Retinal pigment epithelial cell (primary cell): ENCODE data around the gene MRPL41.
"Not testable (repeated sequence)": the region's sequence is repeated elsewhere in the genome, so short reads cannot be mapped to it uniquely, and the experiment has no call there.

Experiments
- DNase-seq: peaks from one replicate; pipeline ENCODE4 v3.0.0-alpha.2; 2010; ENCODE audit warnings: low read depth
- H3K4me3 ChIP-seq: 2 replicates; pipeline ENCODE4 v1.5.1; 2011; ENCODE audit warnings: mild to moderate bottlenecking, low read length, control low read depth, moderate library complexity
- CTCF ChIP-seq: conservative IDR thresholded peaks from 2 replicates; pipeline ENCODE4 v1.5.1; 2011; ENCODE audit warnings: low read depth, low read length, control low read depth, inconsistent platforms

MRPL41 gene

DNA sequence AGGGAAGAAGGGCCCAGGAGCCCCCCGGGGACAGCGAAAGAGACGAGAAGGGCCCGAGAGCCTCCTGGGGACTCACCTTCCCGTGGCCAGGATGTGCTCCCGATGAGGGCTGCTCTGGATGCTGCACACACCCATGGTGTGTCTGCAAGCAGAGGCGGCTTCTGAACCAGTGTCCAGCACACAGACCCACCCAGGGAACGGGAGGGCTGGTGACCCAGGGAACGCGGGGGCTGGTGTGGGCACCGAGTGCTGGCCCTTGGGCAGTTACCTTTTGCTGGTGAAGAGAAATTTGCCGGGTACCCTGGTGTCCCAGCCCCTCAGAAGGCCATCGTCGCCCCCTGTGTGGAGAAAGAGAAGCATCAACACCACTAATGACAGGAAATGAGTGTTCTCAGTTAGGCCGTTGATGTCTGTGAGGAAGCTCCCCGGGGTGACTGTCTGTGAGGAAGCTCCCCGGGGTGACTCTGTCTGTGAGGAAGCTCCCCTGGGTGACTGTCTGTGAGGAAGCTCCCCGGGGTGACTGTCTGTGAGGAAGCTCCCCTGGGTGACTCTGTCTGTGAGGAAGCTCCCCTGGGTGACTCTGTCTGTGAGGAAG lies 13.2 kb downstream of the MRPL41 start:
- DNase-seq: no peak
- no peak for TF ChIP-seq CTCF
- H3K4me3 ChIP-seq: no peak overlapping the region

DNA sequence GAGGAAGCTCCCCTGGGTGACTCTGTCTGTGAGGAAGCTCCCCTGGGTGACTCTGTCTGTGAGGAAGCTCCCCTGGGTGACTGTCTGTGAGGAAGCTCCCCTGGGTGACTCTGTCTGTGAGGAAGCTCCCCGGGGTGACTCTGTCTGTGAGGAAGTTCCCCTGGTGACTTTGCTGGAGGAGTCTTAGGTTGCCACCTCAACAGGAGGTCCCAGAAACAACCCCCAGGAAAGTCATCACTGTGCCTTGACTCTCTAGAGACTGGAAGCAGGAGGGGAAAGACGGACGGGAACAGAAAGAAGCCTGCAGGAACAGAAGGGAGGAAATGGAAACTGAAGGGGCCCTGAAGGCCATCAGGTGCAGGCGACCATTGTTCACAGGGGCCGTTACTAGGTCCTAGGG lies 16.8 kb downstream of the MRPL41 start:
- not testable (repeated sequence) for H3K4me3 ChIP-seq, DNase-seq

DNA sequence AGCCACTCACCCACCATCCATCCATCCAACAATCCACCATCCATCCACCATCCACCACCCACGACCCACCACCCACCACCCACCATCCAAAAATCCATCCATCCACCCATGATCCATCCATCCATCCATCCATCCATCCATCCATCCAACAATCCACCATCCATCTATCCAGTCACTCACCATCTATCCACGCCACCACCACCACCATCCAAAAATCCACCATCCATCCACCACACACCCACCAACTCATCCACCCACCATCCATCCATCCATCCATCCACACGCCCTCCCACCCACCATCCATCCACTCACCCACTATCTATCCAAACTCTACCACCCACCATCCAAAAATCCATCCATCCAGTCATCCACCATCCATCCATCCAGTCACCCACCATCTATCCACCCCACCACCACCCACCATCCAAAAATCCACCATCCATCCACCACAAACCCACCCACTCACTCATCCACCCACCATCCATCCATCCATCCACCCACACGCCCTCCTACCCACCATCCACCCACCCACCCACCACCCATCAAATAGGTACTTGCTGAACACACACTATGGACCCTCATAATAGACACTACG lies 18.0 kb downstream of the MRPL41 start:
- no peak for TF ChIP-seq CTCF
- DNase-seq: no peak
- H3K4me3 ChIP-seq: no peak overlapping the region

- DNase-seq: no peak
- no peak overlapping the region for H3K4me3 ChIP-seq
- no peak for TF ChIP-seq CTCF
Observed at GRCh38 chr9:137570566-137570965, 18.9 kb downstream of the MRPL41 start.

DNA sequence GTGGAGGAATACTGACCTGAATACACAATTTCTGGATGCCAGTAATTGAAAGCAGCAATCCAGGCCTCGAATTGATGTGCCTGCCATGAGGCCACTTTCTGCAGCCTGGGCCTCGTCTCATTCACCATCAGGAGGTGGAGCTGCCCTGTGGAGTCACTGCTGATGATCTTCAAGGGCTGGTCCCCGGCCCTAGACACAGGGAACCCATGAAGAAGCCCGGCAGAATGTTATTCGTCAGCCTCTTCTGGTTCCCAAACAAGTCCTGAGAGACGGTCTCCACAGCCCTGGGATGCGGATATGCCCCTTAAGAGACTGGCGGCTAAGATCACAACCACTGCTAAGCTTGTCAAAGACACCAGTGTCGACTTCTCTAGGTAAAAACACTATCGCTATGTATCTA lies 22.5 kb downstream of the MRPL41 start:
- DNase-seq: no peak
- TF ChIP-seq CTCF: no peak

GRCh38 chr9:137575364-137575715 lies 23.7 kb downstream of the MRPL41 start:
- H3K4me3 ChIP-seq: no peak overlapping the region
- DNase-seq: no peak
- TF ChIP-seq CTCF: no peak

More for the DNA sequence above, 22.5 kb downstream of the MRPL41 start:
- H3K4me3 ChIP-seq: no peak overlapping the region

DNA sequence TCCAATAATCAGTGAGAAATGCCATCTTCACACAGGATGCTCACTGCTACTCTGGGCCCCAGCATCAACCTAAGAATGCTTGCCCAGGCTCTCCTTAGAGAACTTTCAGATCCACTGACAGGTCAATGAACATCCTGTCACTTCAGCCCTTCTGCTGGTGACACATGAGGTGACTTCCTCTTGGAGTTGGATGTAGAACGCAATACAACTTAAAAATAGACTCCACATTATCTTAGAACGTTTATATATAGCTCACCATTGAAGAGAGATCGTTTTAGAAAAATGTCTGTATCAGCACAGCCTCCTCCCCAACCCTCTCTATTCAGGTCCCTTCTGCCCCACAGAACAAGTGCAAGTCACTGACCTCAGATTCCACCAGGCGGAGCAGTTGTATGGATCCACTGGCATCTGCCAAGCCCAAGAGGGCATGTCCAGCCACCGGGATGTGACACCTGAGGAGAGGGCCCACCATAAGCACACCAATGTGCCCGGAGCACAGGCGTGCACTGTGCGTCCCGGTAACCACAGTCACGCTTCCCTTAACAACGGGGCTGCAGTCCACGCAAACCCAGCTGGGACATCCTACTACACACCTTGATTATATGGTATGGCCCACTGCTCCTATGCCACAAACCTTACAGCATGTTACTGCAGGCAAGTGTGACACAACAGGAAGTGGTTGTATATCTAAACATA lies 24.2 kb downstream of the MRPL41 start:
- no peak for DNase-seq
- no peak overlapping the region for H3K4me3 ChIP-seq
- TF ChIP-seq CTCF: no peak
